GM12801 (cell line): Measurements from ENCODE around the gene BCL6B.

Experiments used
- CTCF ChIP-seq: IDR thresholded peaks from one replicate; pipeline ENCODE4 v1.5.1; 2011; ENCODE audit warnings: control low read depth; ENCODE audit not compliant: insufficient read length; ENCODE audit errors: extremely low read depth

Gene BCL6B

GRCh38 chr17:7038025-7038862, 15.4 kb downstream of the BCL6B start:
- TF ChIP-seq CTCF, result no peak

- no peak for TF ChIP-seq CTCF
Measured at GRCh38 chr17:7039832-7040231, 17.0 kb downstream of the BCL6B start.

DNA sequence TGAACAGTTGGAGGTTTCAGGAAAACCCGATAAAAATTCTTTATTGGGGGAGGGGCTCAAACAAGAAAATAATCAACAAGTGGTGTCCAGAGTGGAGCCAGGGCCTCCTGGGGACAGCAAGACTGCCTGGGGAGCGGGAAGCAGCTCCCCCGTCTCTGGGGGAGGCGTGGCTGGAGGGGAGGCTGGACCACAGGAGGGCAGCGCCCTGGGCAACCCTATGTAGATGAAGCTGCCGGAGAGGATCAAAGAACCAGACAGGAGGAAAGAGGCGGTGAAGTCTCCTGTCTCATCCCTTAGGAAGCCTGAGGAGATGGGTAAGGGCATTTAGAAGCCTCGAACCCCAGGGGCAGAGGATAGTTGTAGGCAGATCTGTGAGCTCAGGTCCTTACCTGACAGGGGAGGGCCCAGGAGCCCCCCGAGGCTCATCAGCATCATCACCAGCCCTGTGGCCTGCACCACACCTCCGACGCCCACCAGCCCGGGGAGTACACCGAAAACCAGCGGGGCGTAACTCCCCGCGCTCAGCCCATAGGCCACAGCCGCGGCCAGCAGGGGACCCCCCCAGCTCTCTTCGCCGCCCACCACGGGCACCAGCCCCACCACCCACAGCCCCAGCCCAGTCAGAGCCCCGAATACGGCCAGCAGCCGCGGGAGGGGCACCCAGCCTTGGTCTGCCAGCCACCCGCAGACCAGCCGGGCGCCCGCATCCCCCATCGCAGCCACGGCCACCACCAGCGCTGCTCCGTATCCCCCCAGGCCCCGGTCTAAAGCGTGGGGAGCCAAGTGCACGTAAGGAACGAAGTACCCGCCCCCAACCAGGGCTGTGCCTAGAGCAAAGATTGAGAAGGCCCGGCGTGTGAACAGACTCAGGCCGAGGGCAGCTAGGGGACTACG, 19.0 kb downstream of the BCL6B start:
- no peak for TF ChIP-seq CTCF

DNA sequence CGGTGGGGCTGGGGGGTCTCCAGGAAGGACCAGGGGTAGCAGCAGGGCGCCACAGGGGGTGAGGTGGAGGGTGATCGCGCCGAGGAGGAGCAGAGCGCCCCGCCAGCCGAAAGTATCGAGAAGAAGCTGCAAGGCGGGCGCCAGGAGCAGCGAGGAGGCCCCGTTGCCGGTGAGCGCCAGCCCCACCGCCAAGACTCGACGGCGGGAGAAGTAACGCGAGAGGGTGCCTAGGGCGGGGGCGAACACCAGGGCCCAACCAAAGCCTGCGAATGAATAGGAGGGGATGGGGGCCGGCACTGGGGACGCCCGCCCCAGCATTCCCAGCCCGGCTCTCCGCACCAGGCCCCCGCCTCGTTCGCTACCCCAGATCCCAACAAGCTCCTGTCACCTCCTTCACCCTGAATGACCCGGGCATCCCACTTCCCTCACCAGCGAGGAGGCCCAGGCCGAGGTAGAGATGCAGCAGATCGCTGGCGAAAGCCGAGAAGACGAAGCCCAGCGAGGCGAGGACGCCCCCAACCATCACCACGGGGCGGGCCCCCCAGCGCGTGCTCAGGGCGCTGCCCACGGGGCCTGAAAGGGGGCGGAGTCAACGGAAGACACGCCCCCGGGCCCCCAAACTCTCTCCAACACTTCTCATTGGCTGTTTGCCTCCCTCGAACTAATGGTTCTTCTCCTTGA, 19.8 kb downstream of the BCL6B start:
- TF ChIP-seq CTCF, result no peak

GRCh38 chr17:7043182-7043496, 20.3 kb downstream of the BCL6B start:
- no peak for TF ChIP-seq CTCF

- TF ChIP-seq CTCF, result no peak
Measured at GRCh38 chr17:7043497-7044198, 20.8 kb downstream of the BCL6B start, which contains the start of gene SLC16A11. Gene SLC16A11, minus strand, starts transcription at chr17:7044092. Its CDS starts 579 bp downstream, at chr17:7043513.
